ENCODE data around the gene SLC2A10.

Gene SLC2A10

GRCh38 chr20:46767127-46767761, 57.8 kb downstream of the SLC2A10 start:
- TF ChIP-seq ZNF70 (CRISPR knock-in tag; IDR thresholded peaks at IDR 0.05) (peak; percentile 98), TOX (CRISPR knock-in tag; IDR thresholded peaks at IDR 0.05; ENCODE audit: borderline replicate concordance) (no peak)
- ATAC-seq, result peak; percentile 67; the same call in 2 of the 3 replicates

- no peak for ATAC-seq
- TF ChIP-seq TCF4 (CRISPR knock-in tag; IDR thresholded peaks at IDR 0.05; ENCODE audit: borderline replicate concordance) (no peak), ZNF8 (CRISPR knock-in tag; IDR thresholded peaks at IDR 0.05) (no peak), ESRRG (CRISPR knock-in tag; IDR thresholded peaks at IDR 0.05) (no peak), ZC3H10 (CRISPR knock-in tag; IDR thresholded peaks at IDR 0.05) (no peak), ZNF565 (CRISPR knock-in tag; conservative IDR thresholded peaks at IDR 0.05; ENCODE audit: low read depth) (no peak), ZNF70 (CRISPR knock-in tag; IDR thresholded peaks at IDR 0.05) (no peak), CREB5 (CRISPR knock-in tag; IDR thresholded peaks at IDR 0.05; ENCODE audit: low read depth) (no peak), TOX (CRISPR knock-in tag; IDR thresholded peaks at IDR 0.05; ENCODE audit: borderline replicate concordance) (no peak), PATZ1 (CRISPR knock-in tag; IDR thresholded peaks at IDR 0.05; ENCODE audit: borderline replicate concordance) (no peak)
- TF ChIP-seq, protein P1, sequence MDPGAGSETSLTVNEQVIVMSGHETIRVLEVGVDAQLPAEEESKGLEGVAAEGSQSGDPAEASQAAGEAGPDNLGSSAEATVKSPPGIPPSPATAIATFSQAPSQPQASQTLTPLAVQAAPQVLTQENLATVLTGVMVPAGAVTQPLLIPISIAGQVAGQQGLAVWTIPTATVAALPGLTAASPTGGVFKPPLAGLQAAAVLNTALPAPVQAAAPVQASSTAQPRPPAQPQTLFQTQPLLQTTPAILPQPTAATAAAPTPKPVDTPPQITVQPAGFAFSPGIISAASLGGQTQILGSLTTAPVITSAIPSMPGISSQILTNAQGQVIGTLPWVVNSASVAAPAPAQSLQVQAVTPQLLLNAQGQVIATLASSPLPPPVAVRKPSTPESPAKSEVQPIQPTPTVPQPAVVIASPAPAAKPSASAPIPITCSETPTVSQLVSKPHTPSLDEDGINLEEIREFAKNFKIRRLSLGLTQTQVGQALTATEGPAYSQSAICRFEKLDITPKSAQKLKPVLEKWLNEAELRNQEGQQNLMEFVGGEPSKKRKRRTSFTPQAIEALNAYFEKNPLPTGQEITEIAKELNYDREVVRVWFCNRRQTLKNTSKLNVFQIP (CRISPR knock-in tag; IDR thresholded peaks at IDR 0.05; ENCODE audit: borderline replicate concordance, low read depth), result no peak
These were observed 61.1 kb downstream of the SLC2A10 start for GRCh38 chr20:46770330-46771194.

- ATAC-seq, result no peak
- TF ChIP-seq OSR1 (CRISPR knock-in tag; IDR thresholded peaks at IDR 0.05) (no peak), ZFP30 (CRISPR knock-in tag; IDR thresholded peaks at IDR 0.05) (no peak), ZFP3 (CRISPR knock-in tag; IDR thresholded peaks at IDR 0.05) (no peak), CSDC2 (CRISPR knock-in tag; IDR thresholded peaks at IDR 0.05) (no peak), BACH2 (CRISPR knock-in tag; IDR thresholded peaks at IDR 0.05; ENCODE audit: borderline replicate concordance) (no peak), ZNF70 (CRISPR knock-in tag; IDR thresholded peaks at IDR 0.05) (no peak)
- TF ChIP-seq, protein P2, sequence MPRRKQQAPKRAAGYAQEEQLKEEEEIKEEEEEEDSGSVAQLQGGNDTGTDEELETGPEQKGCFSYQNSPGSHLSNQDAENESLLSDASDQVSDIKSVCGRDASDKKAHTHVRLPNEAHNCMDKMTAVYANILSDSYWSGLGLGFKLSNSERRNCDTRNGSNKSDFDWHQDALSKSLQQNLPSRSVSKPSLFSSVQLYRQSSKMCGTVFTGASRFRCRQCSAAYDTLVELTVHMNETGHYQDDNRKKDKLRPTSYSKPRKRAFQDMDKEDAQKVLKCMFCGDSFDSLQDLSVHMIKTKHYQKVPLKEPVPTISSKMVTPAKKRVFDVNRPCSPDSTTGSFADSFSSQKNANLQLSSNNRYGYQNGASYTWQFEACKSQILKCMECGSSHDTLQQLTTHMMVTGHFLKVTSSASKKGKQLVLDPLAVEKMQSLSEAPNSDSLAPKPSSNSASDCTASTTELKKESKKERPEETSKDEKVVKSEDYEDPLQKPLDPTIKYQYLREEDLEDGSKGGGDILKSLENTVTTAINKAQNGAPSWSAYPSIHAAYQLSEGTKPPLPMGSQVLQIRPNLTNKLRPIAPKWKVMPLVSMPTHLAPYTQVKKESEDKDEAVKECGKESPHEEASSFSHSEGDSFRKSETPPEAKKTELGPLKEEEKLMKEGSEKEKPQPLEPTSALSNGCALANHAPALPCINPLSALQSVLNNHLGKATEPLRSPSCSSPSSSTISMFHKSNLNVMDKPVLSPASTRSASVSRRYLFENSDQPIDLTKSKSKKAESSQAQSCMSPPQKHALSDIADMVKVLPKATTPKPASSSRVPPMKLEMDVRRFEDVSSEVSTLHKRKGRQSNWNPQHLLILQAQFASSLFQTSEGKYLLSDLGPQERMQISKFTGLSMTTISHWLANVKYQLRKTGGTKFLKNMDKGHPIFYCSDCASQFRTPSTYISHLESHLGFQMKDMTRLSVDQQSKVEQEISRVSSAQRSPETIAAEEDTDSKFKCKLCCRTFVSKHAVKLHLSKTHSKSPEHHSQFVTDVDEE (CRISPR knock-in tag; IDR thresholded peaks at IDR 0.05), result no peak
These were observed 61.7 kb downstream of the SLC2A10 start for GRCh38 chr20:46771195-46771588.

DNA sequence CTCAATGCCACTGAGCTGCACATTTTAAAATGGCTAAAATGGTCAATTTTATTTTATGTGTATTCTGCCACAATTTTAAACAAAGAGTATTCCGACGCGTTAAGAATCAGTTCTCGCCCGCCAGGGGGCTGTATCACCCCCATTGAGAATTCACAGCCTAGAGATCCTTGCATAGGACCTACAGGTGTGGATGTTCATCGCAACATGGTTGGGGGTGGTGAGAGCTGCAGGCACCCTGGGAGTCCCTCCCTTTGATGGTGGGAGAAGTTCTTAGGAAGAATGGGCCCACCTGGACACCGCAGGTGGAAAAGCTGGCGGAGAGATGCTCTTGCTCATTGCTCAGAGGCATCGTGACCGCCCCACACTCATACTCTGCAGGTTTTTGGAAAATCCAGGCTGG, 63.5 kb downstream of the SLC2A10 start:
- ATAC-seq, result no peak
- TF ChIP-seq, protein P1 (CRISPR knock-in tag; IDR thresholded peaks at IDR 0.05; ENCODE audit: borderline replicate concordance, low read depth), result no peak
- TF ChIP-seq CSDC2 (CRISPR knock-in tag; IDR thresholded peaks at IDR 0.05) (no peak), GLIS3 (CRISPR knock-in tag; IDR thresholded peaks at IDR 0.05) (no peak), RARB (CRISPR knock-in tag; IDR thresholded peaks at IDR 0.05) (no peak), TCF4 (CRISPR knock-in tag; IDR thresholded peaks at IDR 0.05; ENCODE audit: borderline replicate concordance) (no peak), ARNTL (CRISPR knock-in tag; IDR thresholded peaks at IDR 0.05; ENCODE audit: borderline replicate concordance, low read depth) (no peak), ISL1 (CRISPR knock-in tag; IDR thresholded peaks at IDR 0.05) (no peak)
- TF ChIP-seq, protein P2 (CRISPR knock-in tag; IDR thresholded peaks at IDR 0.05), result no peak
- TF ChIP-seq, protein P3, sequence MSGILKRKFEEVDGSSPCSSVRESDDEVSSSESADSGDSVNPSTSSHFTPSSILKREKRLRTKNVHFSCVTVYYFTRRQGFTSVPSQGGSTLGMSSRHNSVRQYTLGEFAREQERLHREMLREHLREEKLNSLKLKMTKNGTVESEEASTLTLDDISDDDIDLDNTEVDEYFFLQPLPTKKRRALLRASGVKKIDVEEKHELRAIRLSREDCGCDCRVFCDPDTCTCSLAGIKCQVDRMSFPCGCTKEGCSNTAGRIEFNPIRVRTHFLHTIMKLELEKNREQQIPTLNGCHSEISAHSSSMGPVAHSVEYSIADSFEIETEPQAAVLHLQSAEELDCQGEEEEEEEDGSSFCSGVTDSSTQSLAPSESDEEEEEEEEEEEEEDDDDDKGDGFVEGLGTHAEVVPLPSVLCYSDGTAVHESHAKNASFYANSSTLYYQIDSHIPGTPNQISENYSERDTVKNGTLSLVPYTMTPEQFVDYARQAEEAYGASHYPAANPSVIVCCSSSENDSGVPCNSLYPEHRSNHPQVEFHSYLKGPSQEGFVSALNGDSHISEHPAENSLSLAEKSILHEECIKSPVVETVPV (CRISPR knock-in tag; IDR thresholded peaks at IDR 0.05), result no peak

Data from SK-N-SH treated with all-trans-retinoic acid at 6 μM for 48 hours (cell line).